IPS-20b (cell line): ENCODE measurements around the gene ARL2.
"Not testable (repeated sequence)": the region's sequence is repeated elsewhere in the genome, so short reads cannot be mapped to it uniquely, and the experiment has no call there.

Source experiments
- H3K27ac ChIP-seq: one replicate; pipeline ENCODE4 v1.5.1; 2013; ENCODE audit warnings: low read length
- H3K27me3 ChIP-seq: 2 replicates; pipeline ENCODE4 v1.6.1; 2013; ENCODE audit warnings: mild to moderate bottlenecking, low read length, inconsistent platforms; ENCODE audit not compliant: insufficient read depth
- H3K36me3 ChIP-seq: 2 replicates; pipeline ENCODE4 v1.6.1; 2013; ENCODE audit warnings: low read depth, mild to moderate bottlenecking, inconsistent platforms, low read length, moderate library complexity; ENCODE audit not compliant: insufficient read depth
- H3K4me1 ChIP-seq: 2 replicates; pipeline ENCODE4 v1.6.1; 2013; ENCODE audit warnings: mild to moderate bottlenecking, control low read depth, inconsistent platforms, low read length, moderate library complexity; ENCODE audit not compliant: insufficient read depth
- H3K4me3 ChIP-seq: 2 replicates; pipeline ENCODE4 v1.5.1; 2013; ENCODE audit warnings: mild to moderate bottlenecking, low read length, inconsistent platforms
- H3K9ac ChIP-seq: 2 replicates; pipeline ENCODE4 v1.6.1; 2013; ENCODE audit warnings: low read depth, mild to moderate bottlenecking, inconsistent platforms, low read length, moderate library complexity
- H3K9me3 ChIP-seq: 2 replicates; pipeline ENCODE4 v1.6.1; 2013; ENCODE audit warnings: mild to moderate bottlenecking, low read depth, low read length, inconsistent platforms; ENCODE audit not compliant: insufficient read depth

ARL2 gene

DNA sequence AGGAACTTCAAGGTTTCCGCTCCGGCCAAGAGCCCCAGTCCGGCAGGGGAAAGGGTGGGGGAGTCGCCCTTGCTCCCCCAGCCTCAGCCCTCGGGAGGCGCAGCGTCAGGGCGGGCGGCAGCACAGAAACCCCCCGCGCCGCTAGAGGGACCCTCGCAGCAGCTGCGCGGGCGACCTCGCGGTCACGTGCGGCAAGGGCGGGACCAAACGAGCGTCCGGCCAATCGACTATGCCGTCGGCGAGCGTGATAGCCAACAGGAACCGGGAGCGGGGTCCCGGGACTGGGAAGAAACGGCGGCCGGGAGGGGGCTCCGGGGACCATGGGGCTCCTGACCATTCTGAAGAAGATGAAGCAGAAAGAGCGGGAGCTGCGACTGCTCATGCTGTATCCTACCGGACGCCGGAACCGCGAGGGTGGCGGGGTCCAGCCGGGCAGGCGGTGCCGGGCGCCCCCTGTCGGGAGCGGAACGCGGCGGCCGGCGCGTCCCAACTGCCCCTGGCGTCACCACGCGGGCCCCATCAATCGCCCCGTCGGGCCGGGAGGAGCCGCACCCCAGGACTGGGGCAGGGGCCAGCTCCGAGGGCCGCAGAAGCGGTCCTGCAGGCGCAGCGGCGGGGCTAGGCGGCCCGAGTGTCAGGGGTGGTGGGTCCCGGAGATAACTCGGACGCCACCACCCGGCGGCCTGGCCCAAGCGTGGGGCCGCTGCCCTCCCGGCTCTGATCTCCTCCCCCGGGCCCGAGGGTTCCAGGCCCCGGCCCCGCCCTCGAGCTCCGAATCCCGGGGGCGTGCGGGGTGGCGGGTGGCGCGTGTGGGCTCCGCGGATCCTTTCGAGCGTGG lies at the start of gene ARL2:
ARL2 (plus strand) TSS at position 273 of the 838 bp plus-strand sequence; CDS start at position 321, 48 bp downstream.
- Histone ChIP-seq H3K9me3 (no peaks in the 10 kb centered on the region), H3K4me3 (peak within 1 kb of the TSS; percentile 86), H3K27ac (peak within 1 kb of the TSS; percentile 49), H3K9ac (peak within 1 kb of the TSS; percentile 93), H3K4me1 (0 out of 2 replicates have a peak, but pooled peaks cover 3% of the 10 kb centered on the region), H3K36me3 (peaks cover 15% of the 10 kb centered on the region), H3K27me3 (no peaks in the 10 kb centered on the region)

DNA sequence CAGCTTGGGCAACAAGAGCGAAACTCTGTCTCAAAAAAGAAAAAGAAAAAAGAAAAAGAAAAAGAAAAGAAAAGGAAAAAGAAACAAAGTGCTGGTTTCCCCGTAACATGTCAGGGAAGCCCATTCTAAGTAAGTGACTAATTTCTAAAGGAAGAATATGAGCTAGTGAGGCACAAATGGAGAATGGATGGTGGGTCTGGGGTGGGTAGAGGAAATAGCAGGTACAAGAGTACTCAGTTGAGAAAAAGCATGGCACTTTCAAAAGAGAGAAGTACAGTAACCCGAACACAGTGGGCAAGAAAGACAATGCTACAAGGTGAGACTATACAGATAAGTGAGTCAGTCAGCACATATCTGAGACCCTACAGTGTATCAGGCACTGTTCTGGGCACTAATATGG lies 46.6 kb upstream of the ARL2 start:
- Histone ChIP-seq H3K4me1 (no peaks in the 10 kb centered on the region), H3K4me3 (no peak overlapping the region), H3K9me3 (no peaks in the 10 kb centered on the region), H3K9ac (no peak overlapping the region), H3K36me3 (no peaks in the 10 kb centered on the region), H3K27ac (no peak overlapping the region), H3K27me3 (no peaks in the 10 kb centered on the region; the same call in 1 of the 2 replicates)

DNA sequence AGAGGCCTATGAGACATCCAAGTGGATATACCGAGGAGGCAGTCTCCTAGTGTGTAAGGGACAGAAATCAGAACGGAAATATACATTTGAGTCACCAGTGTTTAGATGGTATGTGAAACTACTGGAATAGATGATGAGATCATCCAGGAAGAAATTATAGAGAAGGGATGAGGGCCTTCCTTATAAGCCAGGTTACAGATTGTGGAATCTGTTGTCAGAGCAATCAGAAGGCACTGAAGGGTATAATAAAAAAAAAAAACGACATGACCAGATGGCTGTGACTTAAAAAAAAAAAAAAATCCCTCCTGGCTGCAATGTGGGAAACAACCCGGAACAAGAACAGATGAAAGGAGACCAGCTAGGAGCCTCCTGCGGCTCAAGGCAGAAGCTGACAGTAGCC lies 44.8 kb upstream of the ARL2 start:
- H3K9me3 ChIP-seq = no peaks in the 10 kb centered on the region
- H3K27me3 ChIP-seq = no peaks in the 10 kb centered on the region; the same call in 1 of the 2 replicates
- H3K9ac ChIP-seq = no peak overlapping the region
- H3K4me1 ChIP-seq = no peaks in the 10 kb centered on the region
- no peaks in the 10 kb centered on the region for H3K36me3 ChIP-seq
- H3K27ac ChIP-seq = no peak overlapping the region
- H3K4me3 ChIP-seq = no peak overlapping the region

DNA sequence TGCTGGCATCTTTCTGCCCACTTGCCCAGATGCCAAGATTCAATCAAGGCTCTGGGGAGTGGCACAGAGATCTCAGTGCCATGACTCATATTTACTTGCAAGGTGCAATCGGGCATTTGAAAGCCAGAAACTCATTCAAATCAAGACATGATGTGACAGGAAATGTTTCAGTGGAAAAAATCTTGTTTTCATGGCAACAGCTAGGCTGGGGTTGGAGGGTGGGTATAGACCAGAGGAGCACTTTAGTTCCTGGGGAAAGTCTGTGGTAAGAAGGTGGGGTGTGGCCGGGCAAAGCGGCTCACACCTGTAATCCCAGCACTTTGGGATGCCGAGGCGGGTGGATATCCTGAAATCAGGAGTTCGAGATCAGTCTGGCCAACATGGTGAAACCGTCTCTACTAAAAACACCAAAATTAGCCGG lies 43.2 kb upstream of the ARL2 start:
- Histone ChIP-seq H3K9me3 (no peaks in the 10 kb centered on the region), H3K4me3 (no peak overlapping the region), H3K27ac (no peak overlapping the region), H3K27me3 (no peaks in the 10 kb centered on the region; the same call in 1 of the 2 replicates), H3K36me3 (no peaks in the 10 kb centered on the region), H3K9ac (no peak overlapping the region), H3K4me1 (no peaks in the 10 kb centered on the region)

DNA sequence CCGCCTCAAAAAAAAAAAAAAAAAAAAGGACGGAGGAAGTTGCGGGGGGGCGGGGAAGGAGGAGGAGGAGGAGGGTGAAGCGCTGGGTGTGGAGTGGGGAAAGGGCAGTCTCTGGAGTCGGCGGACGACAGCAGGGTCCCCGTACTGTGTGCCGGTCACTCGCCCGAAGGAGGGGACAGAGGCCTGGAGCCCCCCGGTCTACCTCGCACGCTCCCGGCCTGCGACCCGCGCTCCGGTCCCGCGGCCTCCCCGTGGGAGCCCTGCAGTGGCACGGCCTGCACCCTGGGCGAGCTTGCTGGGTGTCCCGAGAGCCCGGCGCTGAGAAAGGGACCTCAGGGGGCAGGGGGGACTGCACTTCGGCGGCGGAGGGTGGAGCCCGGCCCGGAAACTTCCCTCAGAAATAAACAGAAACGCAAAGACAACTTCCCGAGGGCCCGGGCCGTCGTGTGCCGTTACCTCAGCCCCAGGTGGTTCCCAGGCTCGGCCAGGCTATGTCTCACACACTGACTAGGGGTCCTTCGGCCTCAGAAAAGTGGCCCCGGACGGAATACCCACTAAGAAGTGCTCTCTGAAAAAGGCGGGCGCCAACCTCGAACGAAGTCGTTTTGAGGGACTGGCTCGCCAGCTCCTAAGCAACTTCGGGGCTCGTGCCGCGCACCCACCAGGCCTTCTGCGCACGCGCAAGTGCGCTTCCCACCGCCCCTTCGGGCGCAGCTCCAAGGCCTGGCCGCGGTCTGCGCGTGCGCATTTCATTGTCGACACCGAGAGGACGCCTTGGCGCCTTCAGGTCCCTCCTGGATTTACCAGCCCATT lies 42.3 kb upstream of the ARL2 start, which contains the start of gene MAJIN:
MAJIN (minus strand) TSS at position 688 of the 813 bp plus-strand sequence. CDS start 12,703 bp downstream, outside the sequence.
- Histone ChIP-seq H3K4me1 (no peaks in the 10 kb centered on the region), H3K9me3 (no peaks in the 10 kb centered on the region), H3K27me3 (no peaks in the 10 kb centered on the region; the same call in 1 of the 2 replicates), H3K36me3 (no peaks in the 10 kb centered on the region), H3K4me3 (no peak within 1 kb of the TSS), H3K9ac (no peak within 1 kb of the TSS), H3K27ac (no peak within 1 kb of the TSS)

DNA sequence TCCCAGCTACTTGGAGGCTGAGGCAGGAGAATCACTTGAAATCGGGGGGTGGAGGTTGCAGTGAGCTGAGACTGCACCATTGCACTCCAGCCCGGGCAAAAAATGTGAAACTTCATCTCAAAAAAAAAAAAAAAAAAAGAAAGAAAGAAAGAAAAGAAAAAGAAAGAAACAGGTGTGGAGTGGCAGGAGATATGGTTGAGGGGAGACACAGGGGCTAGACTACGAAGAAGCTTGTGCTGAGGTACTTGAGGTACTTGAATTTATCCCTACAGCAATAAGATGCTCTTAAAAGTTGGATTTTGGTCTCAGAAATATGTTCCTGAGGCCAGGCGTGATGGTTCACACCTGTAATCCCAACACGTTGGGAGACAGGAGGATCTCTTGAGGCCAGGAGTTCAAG lies 39.8 kb upstream of the ARL2 start:
- Histone ChIP-seq H3K4me3 (no peak overlapping the region), H3K9me3 (no peaks in the 10 kb centered on the region), H3K36me3 (no peaks in the 10 kb centered on the region), H3K27ac (no peak overlapping the region), H3K9ac (no peak overlapping the region), H3K4me1 (no peaks in the 10 kb centered on the region), H3K27me3 (no peaks in the 10 kb centered on the region; the same call in 1 of the 2 replicates)

DNA sequence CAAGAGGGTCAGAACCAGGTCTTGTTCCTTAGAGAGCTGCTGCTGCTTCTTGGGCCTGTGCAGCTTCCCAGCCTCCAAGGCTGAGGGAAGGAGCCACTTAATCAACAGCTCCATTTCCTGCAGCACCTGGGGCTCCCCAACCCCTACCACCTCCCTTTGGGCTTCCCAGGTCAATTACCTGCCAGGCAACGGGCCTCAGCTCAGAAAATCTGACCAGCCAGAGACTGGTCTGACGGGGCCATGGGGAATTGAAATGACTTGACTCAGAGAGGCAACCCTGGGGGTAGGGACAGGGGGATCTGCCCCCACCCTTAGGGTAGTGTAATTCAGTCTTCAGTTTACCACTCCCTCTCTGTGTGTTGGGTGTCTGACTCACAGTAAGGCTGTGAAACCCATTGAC lies 37.3 kb upstream of the ARL2 start:
- no peaks in the 10 kb centered on the region for H3K4me1 ChIP-seq
- H3K27ac ChIP-seq = no peak overlapping the region

DNA sequence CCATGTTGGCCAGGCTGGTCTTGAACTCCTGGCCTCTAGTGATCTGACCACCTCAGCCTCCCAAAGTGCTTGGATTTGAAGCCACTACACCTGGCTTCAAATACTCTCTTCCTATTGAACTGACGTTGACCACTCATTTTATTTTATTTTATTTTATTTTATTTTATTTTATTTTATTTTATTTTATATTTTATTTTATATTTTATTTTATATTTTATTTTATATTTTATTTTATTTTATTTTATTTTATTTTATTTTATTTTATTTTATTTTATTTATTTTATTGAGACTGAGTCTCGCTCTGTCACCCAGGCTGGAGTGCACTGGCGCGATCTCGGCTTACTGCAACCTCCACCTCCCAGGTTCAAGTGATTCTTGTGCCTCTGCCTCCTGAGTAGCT lies 30.6 kb upstream of the ARL2 start:
- not testable (repeated sequence) for H3K36me3 ChIP-seq, H3K9me3 ChIP-seq, H3K4me1 ChIP-seq, H3K4me3 ChIP-seq, H3K27ac ChIP-seq, H3K27me3 ChIP-seq, H3K9ac ChIP-seq

More for the DNA sequence above, 37.3 kb upstream of the ARL2 start:
- H3K9ac ChIP-seq = no peak overlapping the region
- no peak overlapping the region for H3K4me3 ChIP-seq
- H3K9me3 ChIP-seq = no peaks in the 10 kb centered on the region
- no peaks in the 10 kb centered on the region for H3K36me3 ChIP-seq
- no peaks in the 10 kb centered on the region; the same call in 1 of the 2 replicates for H3K27me3 ChIP-seq

DNA sequence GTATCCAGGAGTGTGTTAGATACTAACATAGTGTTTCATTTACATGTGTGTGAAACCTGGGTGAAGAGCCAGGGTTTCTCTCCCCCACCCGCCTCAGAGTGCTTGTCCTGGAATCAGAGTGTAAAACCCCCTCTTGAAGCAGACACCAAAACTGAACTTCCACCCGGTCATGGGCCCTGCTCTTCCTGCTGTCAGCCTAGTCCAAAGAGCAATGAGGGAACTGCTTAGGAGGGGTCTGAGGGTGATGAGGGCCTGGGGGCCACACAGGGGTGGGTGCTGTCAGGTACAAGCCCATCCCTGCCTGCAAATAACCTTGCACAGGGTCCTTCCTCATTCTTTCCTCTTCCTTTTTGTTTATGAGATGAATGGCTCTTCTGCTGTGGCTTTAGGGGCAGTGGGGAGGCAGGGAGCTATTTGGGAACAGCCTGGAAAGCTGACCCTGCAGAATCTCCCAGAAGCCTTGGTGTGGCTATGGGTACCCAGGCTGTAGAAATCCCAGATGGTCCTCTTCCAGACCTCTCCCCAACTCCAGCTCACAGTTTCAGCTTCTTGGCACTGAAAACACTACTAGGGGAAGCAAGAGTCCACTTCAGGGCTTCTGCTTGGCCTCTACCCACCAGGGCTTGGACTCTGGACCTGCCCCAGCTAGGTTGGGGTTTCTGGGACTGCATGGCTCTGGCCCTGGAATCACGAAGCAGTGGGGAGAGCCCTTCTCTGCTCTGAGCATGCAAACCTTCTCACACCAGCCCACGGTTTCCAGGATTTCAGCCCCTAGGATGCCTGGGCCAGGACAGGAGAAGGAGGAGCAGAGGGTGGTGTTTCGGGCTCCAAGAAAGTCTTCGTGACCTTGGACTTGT lies 25.7 kb upstream of the ARL2 start:
- H3K27ac ChIP-seq = no peak overlapping the region
- no peaks in the 10 kb centered on the region for H3K27me3 ChIP-seq
- no peak overlapping the region for H3K4me3 ChIP-seq
- H3K9ac ChIP-seq = no peak overlapping the region
- no peaks in the 10 kb centered on the region for H3K9me3 ChIP-seq
- H3K4me1 ChIP-seq = no peaks in the 10 kb centered on the region
- no peaks in the 10 kb centered on the region for H3K36me3 ChIP-seq

DNA sequence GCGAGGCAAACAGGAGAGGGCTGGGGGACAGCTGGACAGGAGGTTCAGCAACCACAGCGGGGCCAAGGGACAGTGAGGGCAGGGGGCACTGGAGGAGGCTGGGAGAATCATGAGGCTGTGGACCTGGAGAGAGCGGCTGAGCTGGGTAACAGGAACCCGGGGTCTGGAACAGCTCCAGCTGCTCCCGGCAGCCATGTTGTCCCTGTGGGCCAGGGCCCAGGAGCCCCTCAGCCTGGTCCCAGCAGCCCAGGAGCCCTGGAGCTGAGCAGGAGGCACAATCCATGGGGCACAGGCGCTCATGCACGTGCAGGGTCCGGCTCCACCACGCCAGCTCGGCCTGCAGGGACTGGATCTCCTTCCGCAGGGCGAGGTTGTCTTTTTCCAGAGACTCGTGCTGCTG lies 24.5 kb upstream of the ARL2 start:
- Histone ChIP-seq H3K27me3 (no peaks in the 10 kb centered on the region), H3K4me1 (no peaks in the 10 kb centered on the region), H3K9me3 (no peaks in the 10 kb centered on the region), H3K36me3 (no peaks in the 10 kb centered on the region), H3K4me3 (no peak overlapping the region), H3K9ac (no peak overlapping the region), H3K27ac (no peak overlapping the region)
